Measurements from ENCODE around the gene NT5C2.
A peak's percentile ranks its signal among the peaks of the same experiment; 100 is the strongest.

The NT5C2 gene

GRCh38 chr10:103154521-103155299 lies 38.4 kb downstream of the NT5C2 start:
- no peaks in the 10 kb centered on the region for H3K27me3 ChIP-seq (ENCODE audit: insufficient read depth, low read depth, severe bottlenecking)
- no peak for TF ChIP-seq CTCF (IDR thresholded peaks at IDR 0.05; ENCODE audit: low read depth, low read length)
- DNase-seq, result no peak
- no peaks in the 10 kb centered on the region; the same call in 1 of the 2 replicates for H3K36me3 ChIP-seq
- H3K4me3 ChIP-seq (ENCODE audit: low read depth, low read length), result no peak overlapping the region
- H3K9me3 ChIP-seq (ENCODE audit: severe bottlenecking), result no peaks in the 10 kb centered on the region
- H3K27ac ChIP-seq, result no peak overlapping the region

GRCh38 chr10:103153302-103154197 lies 39.5 kb downstream of the NT5C2 start:
- Histone ChIP-seq H3K36me3 (no peaks in the 10 kb centered on the region; the same call in 1 of the 2 replicates), H3K27ac (0 out of 2 replicates have a peak overlapping the region, but pooled peaks have one; percentile 10), H3K9me3 (ENCODE audit: severe bottlenecking) (no peaks in the 10 kb centered on the region), H3K4me3 (ENCODE audit: low read depth, low read length) (no peak overlapping the region), H3K27me3 (ENCODE audit: insufficient read depth, low read depth, severe bottlenecking) (no peaks in the 10 kb centered on the region)
- TF ChIP-seq CTCF (IDR thresholded peaks at IDR 0.05; ENCODE audit: low read depth, low read length), result no peak
- DNase-seq, result no peak

GRCh38 chr10:103149991-103150622 lies 43.0 kb downstream of the NT5C2 start:
- H3K9me3 ChIP-seq (ENCODE audit: severe bottlenecking), result no peaks in the 10 kb centered on the region
- H3K36me3 ChIP-seq, result no peaks in the 10 kb centered on the region; the same call in 1 of the 2 replicates
- no peak for TF ChIP-seq CTCF (IDR thresholded peaks at IDR 0.05; ENCODE audit: low read depth, low read length)
- H3K27me3 ChIP-seq (ENCODE audit: insufficient read depth, low read depth, severe bottlenecking), result no peaks in the 10 kb centered on the region
- DNase-seq, result no peak
- H3K27ac ChIP-seq, result no peak overlapping the region
- no peak overlapping the region for H3K4me3 ChIP-seq (ENCODE audit: low read depth, low read length)

GRCh38 chr10:103147645-103148044 lies 45.4 kb downstream of the NT5C2 start:
- no peak for DNase-seq
- no peak overlapping the region for H3K27ac ChIP-seq
- no peak for TF ChIP-seq CTCF (IDR thresholded peaks at IDR 0.05; ENCODE audit: low read depth, low read length)
- H3K36me3 ChIP-seq, result no peaks in the 10 kb centered on the region; the same call in 1 of the 2 replicates
- H3K27me3 ChIP-seq (ENCODE audit: insufficient read depth, low read depth, severe bottlenecking), result no peaks in the 10 kb centered on the region
- no peak overlapping the region for H3K4me3 ChIP-seq (ENCODE audit: low read depth, low read length)
- no peaks in the 10 kb centered on the region for H3K9me3 ChIP-seq (ENCODE audit: severe bottlenecking)

- no peak for DNase-seq
- Histone ChIP-seq H3K36me3 (no peaks in the 10 kb centered on the region; the same call in 1 of the 2 replicates), H3K9me3 (ENCODE audit: severe bottlenecking) (no peaks in the 10 kb centered on the region), H3K27me3 (ENCODE audit: insufficient read depth, low read depth, severe bottlenecking) (no peaks in the 10 kb centered on the region), H3K4me3 (ENCODE audit: low read depth, low read length) (no peak overlapping the region), H3K27ac (no peak overlapping the region)
- no peak for TF ChIP-seq CTCF (IDR thresholded peaks at IDR 0.05; ENCODE audit: low read depth, low read length)
These were observed 47.1 kb downstream of the NT5C2 start for GRCh38 chr10:103145860-103146466.

Data from WERI-Rb-1 (cell line).